Left renal cortex interstitium (tissue), 4 donors: ENCODE measurements around the gene CLCN2. TPM values are rescaled to one million over a fixed set of nuclear protein-coding genes. Genes with fewer than 3 reads are reported as not detected.

ENCODE experiments used
- DNase-seq, 4 donors: peaks; one replicate each; pipeline ENCODE4 v3.0.0-alpha.2; 2013; ENCODE audit warnings: low read depth in 4 of 4, low spot score in 2 of 4, missing footprints in 1 of 4
- polyA plus RNA-seq, 4 donors: library from polyadenylated mRNA; unstranded; fragments of 120-200 nt; gene quantifications; one replicate each; pipeline ENCODE4 v1.2.1, GENCODE V29; 2013; ENCODE audit not compliant: insufficient read length in 4 of 4

CLCN2 gene
- 10 to 100 TPM; 10.2 to 16.3 (median 13.3) TPM for polyA plus RNA-seq

DNA sequence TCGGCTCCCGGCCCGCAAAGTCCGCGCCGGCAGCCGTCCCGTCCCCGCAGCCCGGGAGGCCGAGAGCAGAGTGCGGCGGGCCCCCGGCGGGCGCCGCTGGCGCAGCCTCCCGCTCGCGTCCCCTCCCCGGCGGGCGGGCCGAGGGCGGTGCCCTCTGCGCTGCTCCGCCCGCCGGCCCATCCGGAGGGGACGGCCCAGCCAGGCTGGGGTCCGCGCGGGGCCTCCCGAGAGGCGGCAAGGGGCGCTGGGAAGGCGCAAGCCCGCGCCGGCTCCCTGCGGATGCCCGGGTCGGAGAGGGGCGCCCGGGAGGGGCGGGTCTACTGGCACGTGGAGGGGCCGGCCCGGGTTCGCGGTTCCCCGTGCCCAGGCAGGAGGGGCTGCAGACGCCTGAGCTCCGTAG, at the start of gene CLCN2, which contains the start of gene POLR2H:
Gene CLCN2 (minus strand): TSS at position 74 of the 400 bp plus-strand sequence. CDS start 126 bp downstream, outside the sequence.
Gene POLR2H (plus strand): TSS at position 179 of the 400 bp plus-strand sequence. CDS start 1,783 bp downstream, outside the sequence.
- DNase-seq: peak in 1 of 4 donors; percentile 65

DNA sequence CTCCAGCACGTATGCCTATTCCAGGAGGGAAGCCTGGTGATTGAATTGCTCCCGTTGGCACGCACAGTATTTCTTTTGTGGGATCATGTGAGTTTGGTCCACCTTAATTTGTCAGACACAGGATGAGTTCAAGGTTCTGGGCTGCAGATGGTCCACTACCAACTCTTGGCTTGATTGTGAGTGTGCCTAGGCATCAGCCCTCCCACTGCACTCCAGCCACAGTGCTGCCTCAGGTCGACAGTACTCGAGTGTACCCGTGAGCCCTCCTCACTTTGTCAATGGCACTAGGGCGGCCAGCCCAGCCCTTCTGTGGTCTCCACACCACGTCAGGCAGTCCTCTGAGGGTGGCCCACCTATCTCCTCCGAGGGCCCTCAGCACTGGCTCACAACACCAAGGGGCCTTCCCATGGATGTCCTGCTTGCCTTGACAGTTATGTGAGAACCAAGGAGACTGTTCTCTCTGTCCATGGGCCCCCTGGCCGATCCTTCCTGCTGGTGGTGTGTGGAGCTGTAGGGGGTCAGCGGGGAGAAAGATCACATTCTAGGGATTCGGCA, 48.6 kb upstream of the CLCN2 start:
- no peak for DNase-seq

DNA sequence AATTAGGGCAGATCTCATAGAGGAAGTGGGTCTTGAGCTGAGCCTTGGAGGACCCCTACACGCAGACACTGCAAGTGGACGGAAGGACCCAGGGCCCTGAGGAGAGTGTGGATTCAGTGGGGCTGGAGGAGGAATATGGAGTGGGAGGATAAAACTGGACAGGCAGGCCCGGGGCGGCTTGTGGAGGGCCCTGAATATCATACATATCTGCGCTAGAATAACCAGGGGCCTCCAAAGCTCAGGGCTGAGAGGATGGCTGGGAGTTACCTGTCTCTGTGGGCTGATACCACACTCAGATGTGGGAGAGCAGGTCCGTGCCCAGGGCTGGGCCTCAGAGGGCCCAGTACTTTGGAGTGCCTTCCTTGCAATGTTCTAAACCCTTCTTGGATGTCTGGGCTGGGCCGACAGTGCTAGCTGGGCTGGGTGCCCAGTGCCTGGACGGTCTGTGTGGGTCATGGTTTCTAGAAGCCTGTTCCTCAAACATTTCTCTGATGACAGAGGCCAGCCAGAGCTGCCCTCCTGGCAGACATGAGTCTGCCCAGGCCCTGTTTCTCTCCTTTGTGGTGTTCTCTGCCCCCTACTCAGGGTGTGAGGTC, 48.0 kb upstream of the CLCN2 start:
- DNase-seq: no peak

DNA sequence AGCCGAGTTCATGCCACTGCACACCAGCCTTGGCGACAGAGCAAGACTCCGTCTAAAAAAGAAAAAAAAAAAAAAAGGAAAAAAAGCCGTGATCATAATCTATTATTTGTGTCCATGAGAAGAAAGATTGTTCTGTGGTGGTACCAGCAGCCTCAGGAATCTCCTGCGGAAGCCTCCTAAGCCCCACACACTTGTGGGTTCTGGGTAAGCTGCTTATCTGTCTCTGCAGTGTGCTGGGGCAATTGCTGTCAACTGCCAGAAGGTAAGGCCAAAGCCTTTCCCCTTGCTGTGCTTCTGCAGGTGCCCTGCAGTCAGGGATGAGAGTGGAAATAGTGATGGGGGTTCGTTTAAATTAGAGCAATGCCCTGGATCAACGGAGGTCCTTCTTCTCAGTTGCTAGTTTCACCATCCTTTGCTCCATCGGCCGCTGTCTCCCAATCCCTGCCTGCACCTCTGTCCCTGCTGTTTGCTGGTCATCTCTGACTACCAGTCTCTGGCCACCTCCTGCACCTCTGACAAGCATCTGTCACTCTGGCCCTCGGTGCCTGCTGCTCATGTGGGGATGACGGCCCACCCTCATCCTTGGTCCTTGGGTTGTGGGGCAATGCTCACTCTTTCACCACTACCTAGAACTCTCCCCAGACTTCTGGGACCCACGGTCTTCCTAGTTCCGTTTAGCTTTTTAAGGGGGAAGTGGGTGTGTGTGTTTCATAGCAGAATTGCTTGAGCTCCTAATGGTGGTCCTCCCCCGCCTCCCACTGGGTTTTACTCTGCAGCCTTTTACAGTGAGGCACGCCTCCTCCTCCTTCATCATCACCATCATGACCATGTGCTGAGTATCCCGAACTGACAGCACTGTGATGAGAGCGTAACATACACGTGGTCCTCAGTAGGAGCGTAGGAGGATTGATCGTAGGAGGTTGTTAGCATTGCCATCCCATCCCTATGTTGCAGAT, 43.9 kb upstream of the CLCN2 start:
- no peak for DNase-seq

DNA sequence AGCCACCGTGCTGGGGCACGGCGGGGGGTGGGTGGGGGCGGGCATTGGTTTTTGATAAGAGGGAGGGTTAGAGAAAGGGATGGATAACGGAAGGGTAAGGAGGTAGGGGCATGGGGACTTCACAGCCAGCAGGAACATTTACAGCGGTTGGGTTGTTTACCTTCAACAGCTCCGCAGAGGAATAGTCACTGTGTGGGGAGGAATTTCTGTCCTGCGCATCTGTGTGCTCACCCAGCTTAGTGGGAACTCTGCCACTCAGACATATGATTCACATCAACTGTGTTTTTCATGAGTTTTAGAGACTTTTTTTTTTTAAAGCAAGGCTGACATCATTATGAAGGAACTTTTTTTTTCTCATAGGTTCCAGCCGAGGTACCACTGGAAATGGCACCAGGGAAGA, 38.0 kb upstream of the CLCN2 start:
- peak in 1 of 4 donors; percentile 33 for DNase-seq

DNA sequence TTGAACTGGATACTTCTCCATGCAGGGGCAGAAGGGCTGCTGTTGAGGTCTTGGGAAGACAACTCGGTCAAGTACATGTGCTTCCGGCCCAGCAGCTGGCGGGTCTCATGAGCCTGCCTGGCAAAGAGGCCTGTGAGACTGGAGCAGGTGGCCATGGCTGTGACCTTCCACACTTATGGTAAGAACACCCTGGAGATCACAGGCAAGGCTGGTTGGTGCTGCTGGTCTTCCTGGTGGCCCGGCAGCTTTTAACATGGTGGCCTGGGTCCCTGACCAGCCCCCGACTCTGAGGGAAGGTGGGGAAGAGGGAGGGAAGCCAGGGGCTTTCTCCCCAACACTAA, 33.9 kb upstream of the CLCN2 start:
- DNase-seq: no peak

DNA sequence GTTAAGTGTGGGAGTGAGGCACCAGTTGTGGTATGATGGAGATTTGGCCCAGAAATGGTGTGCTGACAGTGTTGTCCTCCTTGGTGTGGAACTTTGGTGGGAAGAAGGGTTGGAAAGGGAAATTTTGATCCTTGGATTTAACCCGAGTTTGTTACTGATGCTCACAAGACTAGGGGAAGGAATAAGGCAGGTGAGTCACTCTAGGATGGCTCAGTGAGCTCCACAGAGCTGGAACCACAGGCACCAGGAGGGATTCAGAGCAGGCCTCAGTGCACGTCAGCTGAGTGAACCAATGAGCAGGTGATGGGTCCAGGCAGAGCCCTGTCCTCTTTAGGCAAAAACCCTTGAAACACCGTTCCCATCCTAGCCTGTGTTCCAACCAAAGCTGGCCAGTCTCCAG, 29.9 kb upstream of the CLCN2 start:
- DNase-seq: no peak

DNA sequence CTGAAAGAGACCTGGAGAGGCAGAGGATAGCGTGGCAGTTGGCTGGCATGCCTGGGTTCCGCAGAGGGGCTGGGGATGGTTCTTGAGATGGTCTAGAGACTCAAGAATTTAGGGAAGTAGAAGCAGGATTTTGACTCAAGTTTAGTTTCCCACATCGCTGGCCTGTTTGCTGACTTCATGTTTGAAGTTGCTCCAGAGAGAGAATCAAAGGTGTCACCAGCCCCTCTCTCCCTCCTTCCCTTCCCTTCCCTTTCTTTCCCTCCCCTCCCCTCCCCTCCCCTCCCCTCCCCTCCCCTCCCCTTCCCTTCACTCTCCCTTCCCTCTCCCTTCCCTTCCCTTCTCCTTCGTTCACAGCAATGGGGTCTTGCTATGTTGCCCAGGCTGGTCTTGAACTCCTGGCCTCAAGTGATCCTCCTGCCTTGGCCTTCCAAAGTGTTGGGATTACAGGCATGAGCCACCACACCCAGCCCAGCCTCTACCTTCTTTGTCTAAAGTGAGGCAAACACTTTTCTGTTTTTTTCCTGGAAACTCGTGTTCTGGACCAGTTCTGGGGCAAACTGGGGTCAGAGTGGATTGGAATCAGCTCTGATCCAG, 28.6 kb upstream of the CLCN2 start:
- DNase-seq: no peak

DNA sequence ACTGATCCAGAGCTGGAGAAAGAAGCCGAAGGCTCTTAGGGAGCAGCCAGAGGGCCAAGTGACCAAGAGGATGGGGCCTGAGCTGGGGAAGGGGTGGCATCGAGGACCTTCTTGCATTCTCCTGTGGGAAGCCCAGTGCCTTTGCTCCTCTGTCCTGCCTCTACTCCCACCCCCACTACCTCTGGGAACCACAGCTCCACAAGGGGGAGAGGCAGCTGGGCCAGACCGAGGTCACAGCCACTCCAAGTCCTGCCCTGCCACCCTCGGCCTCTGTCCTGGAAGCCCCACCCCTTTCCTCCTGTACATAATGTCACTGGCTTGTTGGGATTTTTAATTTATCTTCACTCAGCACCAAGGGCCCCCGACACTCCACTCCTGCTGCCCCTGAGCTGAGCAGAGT, 28.0 kb upstream of the CLCN2 start:
- DNase-seq: no peak

DNA sequence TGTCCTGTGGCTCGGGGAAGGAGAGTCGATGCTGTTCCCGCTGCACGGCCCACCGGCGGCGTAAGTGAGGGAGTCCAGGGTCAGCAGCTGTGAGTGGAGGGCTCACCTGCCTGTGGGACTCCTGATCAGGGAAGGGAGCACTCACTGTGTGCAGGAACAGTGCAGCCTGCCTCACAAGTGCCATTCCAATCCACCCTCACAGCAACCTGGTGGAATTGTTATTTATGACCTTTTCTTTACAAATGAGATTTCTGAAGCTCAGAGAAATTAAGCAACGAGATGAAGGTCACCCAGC, 27.5 kb upstream of the CLCN2 start:
- no peak for DNase-seq

DNA sequence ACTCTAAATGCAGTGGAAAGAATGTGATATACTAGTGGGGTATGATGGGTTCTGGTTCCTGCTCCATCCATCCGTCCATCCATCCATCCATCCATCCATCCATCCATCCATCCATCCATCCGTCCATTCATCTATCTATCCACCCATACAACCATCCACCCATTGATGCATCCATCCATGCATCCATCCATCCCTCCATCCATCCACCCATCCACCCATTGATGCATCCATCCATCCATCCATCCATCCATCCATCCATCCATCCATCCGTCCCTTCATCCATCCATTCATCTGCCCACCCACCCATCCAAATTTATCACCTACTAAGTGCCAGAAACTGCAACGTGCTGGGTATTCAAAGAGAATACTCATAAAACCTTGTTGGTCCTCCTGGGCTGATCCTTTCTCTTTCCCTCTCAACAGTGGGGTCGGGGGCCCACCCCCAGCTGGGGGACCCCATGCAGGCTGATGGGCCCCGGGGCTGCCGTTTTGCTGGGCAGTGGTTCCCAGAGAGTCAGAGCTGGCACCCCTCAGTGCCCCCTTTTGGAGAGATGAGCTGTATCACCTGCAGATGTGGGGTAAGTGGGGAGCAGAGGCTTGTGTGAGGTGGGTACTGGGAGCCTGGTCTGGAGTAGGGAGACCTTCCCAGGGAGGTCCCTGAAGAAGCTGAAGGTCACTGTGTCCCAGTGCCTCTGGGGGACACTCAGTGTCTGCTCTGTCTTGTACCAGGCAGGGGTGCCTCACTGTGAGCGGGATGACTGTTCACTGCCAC, 26.9 kb upstream of the CLCN2 start:
- no peak for DNase-seq

DNA sequence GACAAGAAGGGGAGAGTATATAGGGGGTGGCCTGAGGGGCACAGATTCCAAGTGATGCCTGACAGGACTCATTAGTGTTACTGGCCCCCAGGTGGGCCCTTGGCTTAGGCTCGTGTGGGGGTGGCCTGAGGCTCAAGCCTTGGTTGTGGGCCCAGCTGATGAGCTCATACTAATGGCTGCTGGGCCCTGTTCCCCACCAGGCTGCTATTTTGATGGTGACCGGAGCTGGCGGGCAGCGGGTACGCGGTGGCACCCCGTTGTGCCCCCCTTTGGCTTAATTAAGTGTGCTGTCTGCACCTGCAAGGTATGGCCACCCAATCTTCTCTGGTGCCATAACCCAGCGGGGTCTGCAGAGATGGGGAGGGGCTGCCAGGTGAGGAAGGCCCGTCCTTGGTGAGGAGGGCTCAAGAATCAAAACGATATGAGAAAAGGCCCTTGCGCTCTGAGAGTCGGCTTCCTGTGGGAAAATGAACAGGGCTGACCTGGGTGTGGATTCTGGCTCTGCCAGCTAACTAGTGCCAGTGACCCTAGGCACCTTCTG, 25.8 kb upstream of the CLCN2 start:
- no peak for DNase-seq

DNA sequence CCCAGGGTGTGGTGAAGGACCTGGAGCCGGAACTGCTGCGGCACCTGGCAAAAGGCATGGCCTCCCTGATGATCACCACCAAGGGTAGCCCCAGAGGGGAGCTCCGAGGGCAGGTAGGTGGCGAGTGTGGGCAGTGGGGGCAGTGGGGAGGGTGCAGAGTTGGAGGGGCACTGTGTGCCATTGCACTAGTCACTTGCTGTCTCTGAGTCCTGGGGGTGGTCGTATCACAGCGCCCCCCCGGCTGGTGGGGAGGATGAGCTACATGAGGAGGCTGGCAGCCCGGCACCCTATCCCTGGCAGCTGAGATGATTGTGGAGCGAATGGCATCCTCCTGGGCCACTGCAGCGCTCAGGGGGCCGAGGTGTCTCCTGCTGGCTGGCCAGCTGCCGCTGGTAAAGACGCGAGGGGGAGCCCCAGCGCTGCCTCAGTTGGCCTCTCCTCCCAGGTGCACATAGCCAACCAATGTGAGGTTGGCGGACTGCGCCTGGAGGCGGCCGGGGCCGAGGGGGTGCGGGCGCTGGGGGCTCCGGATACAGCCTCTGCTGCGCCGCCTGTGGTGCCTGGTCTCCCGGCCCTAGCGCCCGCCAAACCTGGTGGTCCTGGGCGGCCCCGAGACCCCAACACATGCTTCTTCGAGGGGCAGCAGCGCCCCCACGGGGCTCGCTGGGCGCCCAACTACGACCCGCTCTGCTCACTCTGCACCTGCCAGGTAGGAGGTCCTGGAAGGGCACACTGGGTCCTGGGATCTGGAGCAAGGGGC, 24.8 kb upstream of the CLCN2 start:
- DNase-seq: no peak

DNA sequence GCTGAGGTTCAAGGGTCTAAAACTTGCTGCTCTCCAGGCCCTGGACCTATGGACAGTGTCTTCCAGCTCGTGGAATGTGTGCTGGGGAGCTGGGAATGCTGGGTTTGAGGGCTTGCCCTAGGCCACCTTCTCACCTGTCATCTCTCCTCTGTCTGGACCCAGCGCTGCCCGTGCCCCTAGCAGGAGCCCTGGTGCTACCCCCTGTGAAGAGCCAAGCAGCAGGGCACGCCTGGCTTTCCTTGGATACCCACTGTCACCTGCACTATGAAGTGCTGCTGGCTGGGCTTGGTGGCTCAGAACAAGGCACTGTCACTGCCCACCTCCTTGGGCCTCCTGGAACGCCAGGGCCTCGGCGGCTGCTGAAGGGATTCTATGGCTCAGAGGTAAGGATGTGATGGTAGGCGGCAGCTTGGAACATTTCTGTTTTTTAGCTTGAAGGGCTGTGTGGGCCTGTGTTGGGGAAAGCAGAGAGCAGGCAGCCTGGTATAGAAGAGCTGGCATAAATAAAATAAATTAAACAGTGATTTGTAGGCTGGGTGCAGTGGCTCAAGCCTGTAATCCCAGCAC, 23.5 kb upstream of the CLCN2 start:
- DNase-seq: no peak

DNA sequence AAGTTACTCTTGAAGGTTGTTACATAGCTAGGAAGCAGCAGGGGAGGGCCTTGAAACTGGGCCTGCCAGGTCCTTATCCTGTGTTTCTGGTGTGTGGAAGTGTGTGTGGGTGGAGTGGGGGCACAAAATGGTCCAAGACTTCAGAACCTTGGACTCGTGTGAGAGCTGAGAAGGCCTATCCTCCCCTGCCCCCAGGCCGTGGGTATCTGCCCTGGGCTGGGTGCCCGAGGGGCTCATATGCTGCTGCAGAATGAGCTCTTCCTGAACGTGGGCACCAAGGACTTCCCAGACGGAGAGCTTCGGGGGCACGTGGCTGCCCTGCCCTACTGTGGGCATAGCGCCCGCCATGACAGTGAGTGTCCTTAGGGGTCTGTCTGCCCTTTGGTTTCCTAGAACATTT, 22.9 kb upstream of the CLCN2 start:
- no peak for DNase-seq

DNA sequence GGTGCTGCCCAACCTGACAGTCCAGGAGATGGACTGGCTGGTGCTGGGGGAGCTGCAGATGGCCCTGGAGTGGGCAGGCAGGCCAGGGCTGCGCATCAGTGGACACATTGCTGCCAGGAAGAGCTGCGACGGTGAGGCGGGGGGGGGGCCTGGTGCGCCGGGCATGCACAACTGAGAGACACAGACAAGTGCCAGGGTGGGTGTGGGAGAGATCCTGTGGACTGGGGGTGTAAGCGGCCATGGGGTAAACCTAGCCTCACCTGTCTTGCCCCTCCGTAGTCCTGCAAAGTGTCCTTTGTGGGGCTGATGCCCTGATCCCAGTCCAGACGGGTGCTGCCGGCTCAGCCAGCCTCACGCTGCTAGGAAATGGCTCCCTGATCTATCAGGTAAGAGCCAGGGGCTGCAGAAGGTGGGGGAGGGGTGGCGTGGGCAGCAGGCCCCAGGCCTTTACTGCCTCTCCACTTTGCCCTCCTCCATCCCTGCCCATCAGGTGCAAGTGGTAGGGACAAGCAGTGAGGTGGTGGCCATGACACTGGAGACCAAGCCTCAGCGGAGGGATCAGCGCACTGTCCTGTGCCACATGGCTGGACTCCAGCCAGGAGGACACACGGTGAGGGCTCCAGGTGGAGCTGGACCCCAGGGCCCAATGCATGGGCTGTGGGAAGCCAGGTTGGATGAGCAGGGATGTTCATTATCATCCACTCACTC, 21.8 kb upstream of the CLCN2 start:
- DNase-seq: no peak

DNA sequence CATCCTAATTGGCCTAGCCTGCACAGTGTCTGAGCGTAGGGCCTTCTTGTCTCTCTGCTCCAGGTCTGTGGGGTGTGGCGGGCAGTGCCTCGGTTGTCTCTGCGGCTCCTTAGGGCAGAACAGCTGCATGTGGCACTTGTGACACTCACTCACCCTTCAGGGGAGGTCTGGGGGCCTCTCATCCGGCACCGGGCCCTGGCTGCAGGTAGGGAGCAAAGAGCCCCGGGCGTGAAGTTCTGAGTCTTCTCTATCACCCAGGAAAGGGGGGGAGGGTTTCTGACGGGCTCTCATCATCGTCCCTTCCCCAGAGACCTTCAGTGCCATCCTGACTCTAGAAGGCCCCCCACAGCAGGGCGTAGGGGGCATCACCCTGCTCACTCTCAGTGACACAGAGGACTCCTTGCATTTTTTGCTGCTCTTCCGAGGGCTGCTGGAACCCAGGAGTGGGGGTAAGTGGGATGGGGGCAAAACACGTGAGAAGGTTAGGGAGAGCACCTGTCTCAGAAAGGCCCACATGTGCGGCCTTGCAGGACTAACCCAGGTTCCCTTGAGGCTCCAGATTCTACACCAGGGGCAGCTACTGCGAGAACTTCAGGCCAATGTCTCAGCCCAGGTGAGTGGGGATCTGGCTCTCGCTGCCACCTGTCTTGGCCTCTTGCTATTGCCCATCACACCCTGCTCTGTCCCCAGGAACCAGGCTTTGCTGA, 21.1 kb upstream of the CLCN2 start:
- DNase-seq: no peak
